Adrenal gland (tissue), 12 donors: ENCODE results near the gene RAB4A. TPM values are rescaled to one million over a fixed set of nuclear protein-coding genes. Genes with fewer than 3 reads are reported as not detected.

Source experiments
- DNase-seq, 7 donors: peaks; one replicate each; pipeline ENCODE4 v3.0.0-alpha.2; 2019 to 2020
- H3K27ac ChIP-seq, 5 donors: fragments of 200-600 bp; sonication (generic) in 4 of 5; 1 replicate in 3 of 5; 2 replicates in 2 of 5; pipeline versions ENCODE4 v1.5.1 to v1.8.0; 2016 to 2020; ENCODE audit warnings: mild to moderate bottlenecking in 1 of 5
- H3K27me3 ChIP-seq: fragments of 200-600 bp; 2 replicates; pipeline ENCODE4 v1.8.0; 2021
- H3K36me3 ChIP-seq, 2 donors: fragments of 200-600 bp; replicated peaks in 1 of 2; 1 replicate in 1 of 2; 2 replicates in 1 of 2; pipeline versions ENCODE4 v1.5.1 to v1.8.0; 2018 to 2022
- H3K4me1 ChIP-seq, 2 donors: fragments of 200-600 bp; replicated peaks in 1 of 2; 1 replicate in 1 of 2; 2 replicates in 1 of 2; pipeline versions ENCODE4 v1.5.1 to v1.8.0; 2018 to 2021
- H3K4me3 ChIP-seq, 4 donors: fragments of 200-600 bp; sonication (generic) in 3 of 4; one replicate each; pipeline ENCODE4 v1.5.1; 2016 to 2018
- H3K9me3 ChIP-seq, 3 donors: fragments of 200-600 bp; sonication (generic) in 1 of 3; replicated peaks in 1 of 3; 1 replicate in 2 of 3; 2 replicates in 1 of 3; pipeline versions ENCODE4 v1.5.1 to v1.8.0; 2016 to 2021
- POLR2A ChIP-seq, 2 donors: fragments of 450-650 bp; IDR thresholded peaks; one replicate each; pipeline ENCODE4 v1.6.1; 2017; ENCODE audit warnings: antibody characterized with exemption in 2 of 2, mild to moderate bottlenecking in 2 of 2, moderate library complexity in 1 of 2
- WGBS, 4 donors: extraction: QIAGEN DNeasy Blood & Tissue Kit in 2 of 4; methylation state at CpG; one replicate each; pipeline versions ENCODE4 v1.1.5 to v1.1.7; 2013 to 2017; 5-methylcytosine and 5-hydroxymethylcytosine counted together
- intact Hi-C, 2 donors: fragments of 100-400 bp; cut with DNase I; formaldehyde crosslinking; loops; one replicate each; pipeline versions ENCODE4 v1.14.1 to v1.15.0; 2022 to 2023
- polyA plus RNA-seq, 3 donors: library from polyadenylated mRNA; stranded (reverse); fragments of 200-250 nt in 2 of 3; fragments of 350-450 nt in 1 of 3; fragmentation: Illumina TruSeq in 1 of 3; extraction: RNeasy Lipid Tissue Mini Kit (QIAGEN cat#74804) in 1 of 3; gene quantifications; one replicate each; pipeline ENCODE4 v1.2.3, GENCODE V29; 2013 to 2014
- total RNA-seq, 9 donors: library from RNA; depleted of rRNA in 4 of 9; stranded (reverse); fragments of >200 nt in 4 of 9; fragments of 120-200 nt in 1 of 9; fragmentation: NEBNext Ultra II Directional in 1 of 9; extraction: Animal tissue kit (Norgen Biotek cat#: 25700) in 1 of 9; gene quantifications; one replicate each; pipeline versions ENCODE4 v1.1.0 to v1.2.4, GENCODE V29; 2013 to 2023
- TF ChIP-seq, protein P1 (sequence below), 6 experiments: fragments of 450-650 bp in 4 of 6; fragments of 200-600 bp in 2 of 6; sonication (generic) in 1 of 6; IDR thresholded peaks; 1 replicate in 5 of 6; 2 replicates in 1 of 6; pipeline versions ENCODE4 v1.5.1 to v1.8.0; 2016 to 2021; ENCODE audit warnings: antibody characterized with exemption in 6 of 6, mild to moderate bottlenecking in 2 of 6, moderate library complexity in 1 of 6
- donor health status: healthy with polysubstance abuse.
- donor health status: Bipolar disorder and iron deficiency.
- donor health status: DM: yes; HTN: yes; CAD: no.
- donor health status: DM: no; HTN: no; CAD: no.
- donor health status: DM: no; HTN: no; CAD: no.
- donor health status: DM: yes; HTN: yes; CAD: no.

RAB4A gene
- total and polyA plus RNA-seq, 12 donors, result 14.5 to 80.9 (median 45.3) TPM

DNA sequence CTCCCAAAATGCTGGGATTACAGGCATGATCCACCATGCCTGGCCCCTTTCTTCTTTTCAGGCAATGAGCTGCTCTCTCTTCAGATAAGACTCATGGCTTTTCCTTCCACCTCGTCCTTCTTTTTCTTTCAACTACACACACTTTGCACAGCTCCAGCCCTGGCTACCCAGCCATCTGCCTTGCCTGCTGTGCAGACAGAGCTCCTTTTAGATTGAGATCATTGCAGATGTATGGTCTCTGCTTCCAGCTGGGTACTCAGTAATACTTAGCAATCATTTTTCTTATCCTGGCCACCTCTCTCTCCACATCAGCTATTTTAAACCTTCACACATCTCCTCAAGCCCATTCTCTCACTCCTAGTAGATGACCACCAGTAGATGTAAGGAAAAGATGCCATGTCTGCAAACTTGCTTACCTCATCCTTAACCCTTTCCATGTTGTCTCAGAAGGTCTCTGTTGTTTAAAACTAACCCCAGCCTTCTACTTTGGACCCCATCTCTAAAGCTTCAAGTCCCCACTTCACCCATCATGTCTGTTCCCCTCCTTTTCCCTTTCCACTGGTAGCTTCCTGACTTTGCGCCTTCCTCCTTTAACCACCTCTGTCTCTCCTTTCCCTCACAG lies 7.3 kb downstream of the RAB4A start:
- no peak overlapping the region for H3K4me3 ChIP-seq
- intact Hi-C loops, result loop anchor here in 1 of 2 donors (10.0 kb wide), 1 partner anchor 67 kb away; the partner anchor contains the start of gene CCSAP
- H3K36me3 ChIP-seq, result no peaks in the 10 kb centered on the region
- no peaks in the 10 kb centered on the region for H3K9me3 ChIP-seq
- H3K27me3 ChIP-seq, result no peaks in the 10 kb centered on the region
- H3K27ac ChIP-seq, result no peak overlapping the region
- 80 to 97% (median 90%) methylated on average over 2 of the region's 2 CpGs for WGBS, 4 donors
- TF ChIP-seq, protein P1, sequence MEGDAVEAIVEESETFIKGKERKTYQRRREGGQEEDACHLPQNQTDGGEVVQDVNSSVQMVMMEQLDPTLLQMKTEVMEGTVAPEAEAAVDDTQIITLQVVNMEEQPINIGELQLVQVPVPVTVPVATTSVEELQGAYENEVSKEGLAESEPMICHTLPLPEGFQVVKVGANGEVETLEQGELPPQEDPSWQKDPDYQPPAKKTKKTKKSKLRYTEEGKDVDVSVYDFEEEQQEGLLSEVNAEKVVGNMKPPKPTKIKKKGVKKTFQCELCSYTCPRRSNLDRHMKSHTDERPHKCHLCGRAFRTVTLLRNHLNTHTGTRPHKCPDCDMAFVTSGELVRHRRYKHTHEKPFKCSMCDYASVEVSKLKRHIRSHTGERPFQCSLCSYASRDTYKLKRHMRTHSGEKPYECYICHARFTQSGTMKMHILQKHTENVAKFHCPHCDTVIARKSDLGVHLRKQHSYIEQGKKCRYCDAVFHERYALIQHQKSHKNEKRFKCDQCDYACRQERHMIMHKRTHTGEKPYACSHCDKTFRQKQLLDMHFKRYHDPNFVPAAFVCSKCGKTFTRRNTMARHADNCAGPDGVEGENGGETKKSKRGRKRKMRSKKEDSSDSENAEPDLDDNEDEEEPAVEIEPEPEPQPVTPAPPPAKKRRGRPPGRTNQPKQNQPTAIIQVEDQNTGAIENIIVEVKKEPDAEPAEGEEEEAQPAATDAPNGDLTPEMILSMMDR (IDR thresholded peaks at IDR 0.05), result no peak
- no peak for TF ChIP-seq POLR2A (IDR thresholded peaks at IDR 0.05)
- peaks cover 12 to 45% of the 10 kb centered on the region in 2 donors for H3K4me1 ChIP-seq
- no peak for DNase-seq

DNA sequence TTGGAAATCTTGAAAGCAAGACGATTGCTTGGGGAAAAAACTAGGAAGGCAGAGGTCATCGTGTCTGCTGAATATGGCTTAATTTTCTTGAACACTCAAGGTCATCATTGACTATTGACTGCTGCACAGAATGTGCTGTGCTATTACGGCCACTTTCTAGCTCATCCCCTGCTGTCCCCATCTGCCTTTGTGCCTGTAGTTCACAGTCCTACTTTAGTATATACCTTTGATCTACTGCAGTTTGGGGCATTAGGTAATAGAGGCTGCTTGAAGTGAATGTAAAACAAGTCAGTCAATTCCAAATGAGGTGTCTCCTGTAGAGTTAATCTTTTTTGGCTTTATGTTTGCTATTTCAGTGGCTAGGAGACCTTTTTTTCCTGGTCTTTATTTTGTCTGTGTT lies 8.3 kb downstream of the RAB4A start:
- H3K27me3 ChIP-seq, result no peaks in the 10 kb centered on the region
- peaks cover 12 to 35% of the 10 kb centered on the region in 2 donors for H3K4me1 ChIP-seq
- H3K27ac ChIP-seq, result no peak overlapping the region
- no peak for DNase-seq
- TF ChIP-seq, protein P1 (IDR thresholded peaks at IDR 0.05), result no peak
- no peak for TF ChIP-seq POLR2A (IDR thresholded peaks at IDR 0.05)
- no peaks in the 10 kb centered on the region for H3K36me3 ChIP-seq
- no peaks in the 10 kb centered on the region for H3K9me3 ChIP-seq
- H3K4me3 ChIP-seq, result no peak overlapping the region
- intact Hi-C loops, result loop anchor here in 1 of 2 donors (10.0 kb wide), 1 partner anchor 66 kb away; the partner anchor contains the start of gene CCSAP
- 30 to 49% (median 45%) methylated on average over 3 of the region's 3 CpGs for WGBS, 4 donors

DNA sequence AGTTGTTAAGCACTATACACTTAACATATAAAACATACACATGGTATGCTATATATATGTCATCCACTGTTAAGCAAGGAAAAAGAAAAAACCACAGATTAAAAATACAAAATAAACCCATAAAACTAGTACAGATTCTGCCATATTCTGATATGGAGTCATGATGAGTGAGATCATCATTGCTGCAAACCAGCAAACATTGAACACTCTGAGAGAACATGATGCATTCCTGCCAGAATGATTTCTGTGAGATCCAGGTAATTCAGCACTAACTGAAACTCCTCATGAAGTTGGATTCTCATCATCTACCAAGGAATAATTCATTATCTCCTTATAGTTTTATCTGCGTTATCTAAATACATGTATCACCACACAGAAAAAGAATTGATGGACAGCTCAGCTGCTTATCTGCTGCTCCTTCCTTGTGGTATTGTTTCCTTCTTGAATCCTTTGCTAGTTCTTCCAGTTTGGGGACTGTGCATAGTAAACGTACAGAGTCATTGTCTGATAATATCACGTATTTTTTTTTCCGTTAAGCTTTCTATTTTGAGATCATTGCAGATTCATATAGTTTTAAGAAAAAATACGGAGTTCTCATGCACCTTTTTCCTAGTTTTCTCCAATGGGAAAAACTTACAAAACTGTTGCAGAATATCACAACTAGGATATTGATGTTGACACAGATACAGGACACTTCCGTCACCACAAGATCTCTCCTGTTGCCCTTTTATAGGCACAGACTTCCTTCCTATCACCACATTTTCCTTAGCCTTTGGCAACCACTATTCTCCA lies 9.3 kb downstream of the RAB4A start:
- Histone ChIP-seq H3K9me3 (no peaks in the 10 kb centered on the region), H3K27ac (no peak overlapping the region), H3K36me3 (no peaks in the 10 kb centered on the region), H3K4me1 (peaks cover 12 to 25% of the 10 kb centered on the region in 2 donors), H3K27me3 (no peaks in the 10 kb centered on the region), H3K4me3 (no peak overlapping the region)
- TF ChIP-seq, protein P1 (IDR thresholded peaks at IDR 0.05), result no peak
- no peak for TF ChIP-seq POLR2A (IDR thresholded peaks at IDR 0.05)
- WGBS, 4 donors, result 63 to 82% (median 77%) methylated on average over 6 of the region's 6 CpGs
- no peak for DNase-seq
- intact Hi-C loops, result no loop called here

DNA sequence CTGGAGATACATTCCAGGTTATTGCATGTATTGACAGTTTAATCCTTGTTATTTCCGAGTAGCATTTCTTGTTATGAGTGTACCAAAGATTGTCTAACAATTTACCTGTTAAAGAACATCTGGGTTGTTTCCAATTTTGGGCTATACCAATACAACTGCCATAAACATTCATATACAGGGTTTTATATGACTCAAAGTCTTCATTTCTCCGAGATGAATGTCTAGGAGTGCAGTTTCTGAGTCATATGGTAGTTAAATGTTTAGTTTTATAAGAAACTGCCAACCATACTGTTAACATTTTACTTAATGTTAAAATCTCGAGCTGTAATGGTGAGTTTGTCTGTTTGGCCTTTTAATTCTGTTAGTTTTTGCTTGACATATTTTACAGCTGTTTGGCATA lies 10.0 kb downstream of the RAB4A start:
- H3K4me3 ChIP-seq, result no peak overlapping the region
- H3K27ac ChIP-seq, result no peak overlapping the region
- H3K4me1 ChIP-seq, result peaks cover 12 to 20% of the 10 kb centered on the region in 2 donors
- intact Hi-C loops, result no loop called here
- DNase-seq, result no peak
- H3K27me3 ChIP-seq, result no peaks in the 10 kb centered on the region
- no peaks in the 10 kb centered on the region for H3K36me3 ChIP-seq
- H3K9me3 ChIP-seq, result no peaks in the 10 kb centered on the region
- 93 to 96% (median 95%) methylated on average over 3 of the region's 3 CpGs for WGBS, 4 donors
- TF ChIP-seq, protein P1 (IDR thresholded peaks at IDR 0.05), result no peak
- TF ChIP-seq POLR2A (IDR thresholded peaks at IDR 0.05), result no peak
